SK-N-MC (cell line): Measurements from ENCODE around the gene PPP1R3C.

Experiments used
- DNase-seq: peaks from one replicate; pipeline ENCODE4 v3.0.0-alpha.2; 2011; ENCODE audit warnings: low read depth, low spot score
- H3K27ac ChIP-seq: fragments of 200-600 bp; sonication (generic); 2 replicates; pipeline ENCODE4 v1.5.1; 2016; ENCODE audit warnings: mixed run types
- H3K36me3 ChIP-seq: fragments of 200-600 bp; sonication (generic); 2 replicates; pipeline ENCODE4 v1.6.1; 2017; ENCODE audit warnings: antibody characterized with exemption, low read length, mixed read lengths; ENCODE audit not compliant: insufficient read depth
- H3K4me3 ChIP-seq: fragments of 200-600 bp; sonication (generic); 2 replicates; pipeline ENCODE4 v1.5.1; 2016
- H3K9ac ChIP-seq: fragments of 200-600 bp; sonication (generic); 2 replicates; pipeline ENCODE4 v1.8.0; 2017; ENCODE audit warnings: mixed run types, mixed read lengths; ENCODE audit not compliant: insufficient read length
- H3K9me3 ChIP-seq: fragments of 200-600 bp; sonication (generic); 2 replicates; pipeline ENCODE4 v1.6.1; 2017; ENCODE audit warnings: low read depth, mild to moderate bottlenecking, antibody characterized with exemption, low read length, moderate library complexity, mixed read lengths
- EZH2 ChIP-seq: fragments of 200-600 bp; sonication (generic); IDR thresholded peaks from one replicate; pipeline ENCODE4 v1.6.1; 2017; ENCODE audit warnings: antibody characterized with exemption
- FOXP2 ChIP-seq: optimal IDR thresholded peaks from 2 replicates; pipeline ENCODE3; 2011; ENCODE audit warnings: mild to moderate bottlenecking, moderate library complexity; ENCODE audit not compliant: insufficient read depth; ENCODE audit errors: extremely low read length, control extremely low read depth
- POLR2AphosphoS5 ChIP-seq: IDR thresholded peaks from 2 replicates; pipeline ENCODE4 v1.6.1; 2012; ENCODE audit warnings: mild to moderate bottlenecking, low read depth, low read length, borderline replicate concordance

Gene PPP1R3C

GRCh38 chr10:91634898-91635297 is 2.0 kb upstream of the PPP1R3C start:
- TF ChIP-seq POLR2AphosphoS5 (no peak), EZH2 (no peak), FOXP2 (no peak)
- Histone ChIP-seq H3K36me3 (no peaks in the 10 kb centered on the region), H3K27ac (no peak overlapping the region), H3K4me3 (no peak overlapping the region; the same call in 1 of the 2 replicates), H3K9me3 (no peaks in the 10 kb centered on the region), H3K9ac (no peak overlapping the region)
- no peak for DNase-seq

GRCh38 chr10:91634246-91634645 is 1.4 kb upstream of the PPP1R3C start:
- H3K27ac ChIP-seq = no peak overlapping the region
- no peak overlapping the region for H3K4me3 ChIP-seq
- no peak overlapping the region for H3K9ac ChIP-seq
- DNase-seq = no peak
- H3K9me3 ChIP-seq = no peaks in the 10 kb centered on the region
- H3K36me3 ChIP-seq = no peaks in the 10 kb centered on the region
- TF ChIP-seq POLR2AphosphoS5 (no peak), FOXP2 (no peak), EZH2 (no peak)

GRCh38 chr10:91630625-91631024 is 2.2 kb downstream of the PPP1R3C start:
- Histone ChIP-seq H3K27ac (no peak overlapping the region), H3K9me3 (no peaks in the 10 kb centered on the region), H3K9ac (no peak overlapping the region), H3K36me3 (no peaks in the 10 kb centered on the region), H3K4me3 (no peak overlapping the region)
- no peak for DNase-seq
- TF ChIP-seq POLR2AphosphoS5 (no peak), EZH2 (no peak), FOXP2 (no peak)

- DNase-seq = no peak
- H3K9ac ChIP-seq = no peak overlapping the region
- no peaks in the 10 kb centered on the region for H3K36me3 ChIP-seq
- TF ChIP-seq FOXP2 = no peak
- TF ChIP-seq POLR2AphosphoS5 = no peak
- no peak for TF ChIP-seq EZH2
- H3K9me3 ChIP-seq = no peaks in the 10 kb centered on the region
- H3K4me3 ChIP-seq = no peak overlapping the region
- H3K27ac ChIP-seq = no peak overlapping the region
These were observed 2.9 kb downstream of the PPP1R3C start for GRCh38 chr10:91629715-91630549.

GRCh38 chr10:91628383-91628782 is 4.5 kb downstream of the PPP1R3C start:
- DNase-seq = no peak
- Histone ChIP-seq H3K4me3 (no peak overlapping the region), H3K36me3 (no peaks in the 10 kb centered on the region), H3K27ac (no peak overlapping the region), H3K9ac (no peak overlapping the region), H3K9me3 (no peaks in the 10 kb centered on the region)
- no peak for TF ChIP-seq POLR2AphosphoS5
- no peak for TF ChIP-seq EZH2

GRCh38 chr10:91627344-91628102 is 5.3 kb downstream of the PPP1R3C start:
- no peaks in the 10 kb centered on the region for H3K9me3 ChIP-seq
- DNase-seq = no peak
- H3K36me3 ChIP-seq = no peaks in the 10 kb centered on the region
- TF ChIP-seq POLR2AphosphoS5 (no peak), EZH2 (no peak), FOXP2 (no peak)
- no peak overlapping the region for H3K27ac ChIP-seq
- no peak overlapping the region for H3K9ac ChIP-seq
- H3K4me3 ChIP-seq = no peak overlapping the region

- no peaks in the 10 kb centered on the region for H3K36me3 ChIP-seq
- DNase-seq = no peak
- no peak overlapping the region for H3K27ac ChIP-seq
- no peaks in the 10 kb centered on the region for H3K9me3 ChIP-seq
- no peak overlapping the region for H3K9ac ChIP-seq
- TF ChIP-seq POLR2AphosphoS5 (no peak), FOXP2 (no peak), EZH2 (no peak)
- H3K4me3 ChIP-seq = no peak overlapping the region
These were observed 5.9 kb downstream of the PPP1R3C start for GRCh38 chr10:91626936-91627335.

- Histone ChIP-seq H3K27ac (no peak overlapping the region), H3K9me3 (no peaks in the 10 kb centered on the region), H3K4me3 (no peak overlapping the region), H3K9ac (no peak overlapping the region), H3K36me3 (no peaks in the 10 kb centered on the region)
- no peak for TF ChIP-seq EZH2
- no peak for TF ChIP-seq FOXP2
- no peak for TF ChIP-seq POLR2AphosphoS5
- DNase-seq = no peak
These were observed 8.2 kb downstream of the PPP1R3C start for GRCh38 chr10:91624633-91625032.

GRCh38 chr10:91622601-91623000 is 10.3 kb downstream of the PPP1R3C start:
- Histone ChIP-seq H3K4me3 (no peak overlapping the region), H3K27ac (no peak overlapping the region), H3K9ac (no peak overlapping the region), H3K36me3 (no peaks in the 10 kb centered on the region), H3K9me3 (no peaks in the 10 kb centered on the region)
- no peak for DNase-seq
- no peak for TF ChIP-seq POLR2AphosphoS5
- no peak for TF ChIP-seq FOXP2
